Frontal cortex (tissue), 4 donors: ENCODE measurements around the gene UFSP1. TPM values are rescaled to one million over a fixed set of nuclear protein-coding genes. Genes with fewer than 3 reads are reported as not detected.

ENCODE experiments used
- DNase-seq, 2 donors: peaks; one replicate each; pipeline ENCODE4 v3.0.0; 2012; ENCODE audit warnings: low spot score in 2 of 2
- FAIRE-seq: peaks from 2 replicates; lab custom pipeline; 2012; peaks lifted over from hg19 to GRCh38; lab: Jason Lieb, UNC
- total RNA-seq: library from RNA; depleted of rRNA; stranded (reverse); fragments of >200 nt; gene quantifications from one replicate; pipeline ENCODE4 v1.2.3, GENCODE V29; 2014
- donor health status: control.
- donor health status: control.
- donor health status: control.

UFSP1 gene
- total RNA-seq, 1 donor from 2014 or later, result 3.7 TPM

DNA sequence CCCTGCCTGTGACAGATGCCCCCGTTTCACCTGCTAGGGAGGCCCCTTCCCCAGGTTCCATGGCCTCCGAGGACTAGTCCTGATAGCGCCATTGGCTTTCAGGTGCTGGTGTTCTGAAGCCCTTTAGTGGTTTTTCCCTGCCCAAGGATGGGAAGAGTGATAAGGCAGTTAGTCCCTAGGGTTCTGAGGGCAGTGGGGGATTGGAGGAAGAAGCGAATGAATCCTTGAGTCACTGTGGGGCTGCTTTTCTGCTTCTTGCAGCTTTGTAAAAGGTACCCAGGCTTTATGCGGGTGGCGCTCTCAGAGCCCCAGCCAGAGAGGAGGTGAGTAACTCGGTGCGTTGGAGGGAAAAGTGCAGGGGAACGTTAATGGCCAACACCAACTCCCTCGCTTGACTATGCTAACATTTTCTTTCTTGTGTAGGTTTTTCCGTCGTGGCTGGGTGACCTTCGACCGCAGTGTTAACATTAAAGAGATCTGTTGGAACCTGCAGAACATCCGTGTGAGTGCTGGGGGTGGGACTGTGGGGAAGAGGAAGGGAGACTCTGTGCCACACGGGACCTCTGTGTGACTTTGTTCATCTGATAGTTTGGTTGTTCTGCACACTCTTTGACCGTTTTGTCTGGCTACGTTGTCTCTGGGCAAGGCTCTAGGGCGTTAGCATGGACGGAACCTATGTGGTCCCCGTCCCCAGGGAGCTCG lies 3.9 kb downstream of the UFSP1 start:
- no peak for DNase-seq
- no peak for FAIRE-seq

DNA sequence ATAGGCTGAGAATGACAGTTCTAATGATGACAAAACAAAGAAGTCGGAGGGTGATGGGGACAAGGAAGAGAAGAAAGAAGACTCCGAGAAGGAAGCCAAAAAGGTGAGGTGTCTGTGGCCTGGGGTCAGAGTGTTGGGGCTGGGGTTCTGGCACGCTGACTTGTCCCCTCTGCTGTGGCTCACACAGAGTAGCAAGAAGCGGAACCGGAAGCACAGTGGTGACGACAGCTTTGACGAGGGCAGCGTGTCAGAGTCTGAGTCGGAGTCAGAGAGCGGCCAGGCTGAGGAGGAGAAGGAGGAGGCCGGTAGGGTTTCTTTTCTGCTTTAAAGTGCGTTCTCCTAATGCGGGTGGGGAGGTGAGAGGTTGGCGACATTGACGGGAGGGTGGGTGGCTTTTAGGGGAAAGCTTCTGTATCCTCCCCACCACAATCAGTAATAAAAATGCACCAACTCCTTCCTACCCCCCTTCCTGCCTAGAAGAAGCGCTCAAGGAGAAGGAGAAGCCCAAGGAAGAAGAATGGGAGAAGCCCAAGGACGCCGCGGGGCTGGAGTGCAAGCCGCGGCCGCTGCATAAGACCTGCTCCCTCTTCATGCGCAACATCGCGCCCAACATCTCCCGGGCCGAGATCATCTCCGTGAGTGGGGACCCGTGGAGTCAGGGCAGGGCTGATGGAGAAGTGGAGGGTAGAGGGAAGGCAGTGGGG lies 4.6 kb downstream of the UFSP1 start:
- FAIRE-seq (no peak), DNase-seq (no peak)

DNA sequence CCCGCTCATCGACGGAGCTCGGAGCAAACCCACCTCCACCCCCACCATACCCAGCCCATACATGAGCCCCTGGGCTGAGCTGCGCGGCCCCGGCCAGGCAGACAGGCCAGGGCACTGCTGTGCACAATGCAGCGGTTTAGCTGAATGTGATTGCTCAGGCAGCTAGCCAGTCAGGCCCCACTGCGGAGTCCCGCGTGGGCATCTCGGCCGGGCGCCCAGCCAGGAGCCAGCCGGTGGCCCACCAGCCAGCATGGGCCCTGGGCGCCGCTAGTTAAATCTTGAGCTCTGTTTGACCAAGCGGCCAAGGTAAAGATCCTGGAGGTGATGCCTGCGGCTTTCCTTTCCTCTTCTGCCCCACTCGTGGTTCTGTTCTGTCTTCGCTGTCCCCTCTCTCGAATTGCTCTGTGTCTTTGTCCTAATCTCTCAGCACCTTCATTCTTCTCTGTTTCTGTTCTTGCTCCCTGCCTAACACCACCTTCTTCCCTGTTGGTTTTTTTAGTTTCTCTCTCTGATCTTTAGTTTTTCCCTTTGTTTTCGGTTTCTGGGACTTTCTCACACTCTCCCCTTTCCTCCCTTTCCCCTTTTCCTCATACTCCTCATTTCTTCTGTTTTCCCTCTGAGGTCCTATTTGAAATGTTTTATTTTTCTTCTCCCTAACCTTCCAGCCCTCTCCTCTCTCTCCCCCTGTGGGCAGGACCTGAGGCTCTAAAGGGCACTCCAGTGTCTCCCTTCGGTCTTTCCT lies 6.6 kb downstream of the UFSP1 start:
- DNase-seq, result no peak
- no peak for FAIRE-seq

DNA sequence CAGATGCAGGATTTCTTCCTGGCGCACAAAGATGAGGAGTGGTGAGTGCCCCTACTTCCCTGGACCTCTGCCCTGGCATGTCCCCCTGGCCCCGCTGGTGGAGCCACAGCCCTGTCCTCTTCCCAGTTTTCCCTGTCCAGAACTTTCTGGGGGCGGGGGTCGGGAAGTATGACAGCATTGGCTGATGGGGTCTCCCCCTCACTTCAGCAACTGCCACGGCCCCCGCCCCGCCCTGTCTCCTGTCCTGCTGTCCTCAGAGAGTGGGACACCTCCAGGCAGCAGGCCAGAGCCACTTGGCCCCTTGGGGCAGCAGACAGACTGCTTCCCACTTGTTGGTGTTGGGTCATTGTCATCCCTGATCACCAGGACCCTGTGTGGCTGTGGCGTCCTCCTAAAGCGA lies 7.3 kb downstream of the UFSP1 start:
- FAIRE-seq (no peak), DNase-seq (no peak)

DNA sequence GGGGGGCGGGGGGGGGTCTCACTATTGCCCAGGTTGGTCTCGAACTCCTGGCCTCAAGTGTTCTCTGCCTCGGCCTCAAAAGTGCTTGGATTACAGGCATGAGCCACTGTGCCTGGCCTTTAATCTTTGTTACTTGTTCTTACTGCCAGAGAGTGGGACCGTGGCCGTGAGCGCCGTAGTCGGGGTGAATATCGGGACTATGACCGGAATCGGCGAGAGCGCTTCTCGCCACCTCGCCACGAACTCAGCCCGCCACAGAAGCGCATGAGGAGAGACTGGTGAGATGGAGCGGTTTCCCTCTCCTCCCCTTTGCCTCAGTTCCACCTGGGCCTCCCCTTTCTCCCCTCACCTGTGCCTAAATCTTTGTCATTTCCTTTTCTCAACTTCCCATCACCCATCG lies 8.4 kb downstream of the UFSP1 start:
- DNase-seq, result no peak
- FAIRE-seq, result no peak

DNA sequence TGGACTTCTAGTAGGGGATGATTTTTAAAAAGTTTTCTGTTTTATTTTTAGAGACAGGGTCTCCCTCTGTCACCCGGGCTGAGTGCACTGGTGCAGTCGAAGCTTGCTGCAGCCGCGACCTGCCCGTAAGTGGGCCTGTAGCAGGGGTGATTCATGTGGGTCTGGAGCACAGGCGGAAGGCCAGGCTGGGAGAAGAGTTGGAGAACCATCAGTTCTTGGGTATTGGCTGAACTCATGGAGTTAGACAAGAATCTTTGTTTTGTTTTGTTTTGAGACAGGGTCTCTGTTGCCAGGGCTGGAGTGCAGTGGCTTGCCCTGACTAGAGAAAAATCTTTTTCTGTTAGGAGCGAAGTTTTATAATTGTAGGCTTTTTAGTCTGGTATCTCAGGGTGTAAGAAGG lies 8.9 kb downstream of the UFSP1 start:
- DNase-seq (no peak), FAIRE-seq (no peak)

DNA sequence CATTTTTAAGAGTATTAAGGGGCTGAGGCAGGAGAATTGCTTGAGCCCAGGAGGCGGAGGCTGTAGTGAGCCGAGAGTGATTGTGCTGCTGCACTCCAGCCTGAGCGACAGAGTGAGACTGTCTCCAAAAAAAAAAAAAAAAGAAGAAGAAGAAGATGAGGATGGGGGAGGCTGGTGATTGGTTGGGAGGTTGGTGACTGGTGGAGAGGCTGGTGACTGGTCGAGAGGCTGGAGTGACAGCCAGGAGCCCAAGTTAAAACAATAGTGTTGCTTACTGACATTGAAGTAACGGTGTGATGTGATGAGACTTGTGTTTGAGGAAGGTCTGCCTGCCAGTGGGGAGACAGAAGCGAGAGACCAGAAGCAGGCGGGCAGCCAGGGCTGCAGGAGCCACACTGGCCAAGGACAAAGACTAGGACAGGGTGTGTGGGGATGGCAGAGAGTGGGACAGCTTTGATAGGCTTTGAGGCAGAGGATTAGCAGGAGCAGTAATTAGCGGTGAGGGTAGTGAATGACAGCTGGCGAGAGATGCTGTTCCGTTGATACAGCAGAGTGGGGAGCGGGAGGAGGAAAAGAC lies 9.7 kb downstream of the UFSP1 start:
- DNase-seq, result peak; percentile 56 to 66
- FAIRE-seq, result no peak

DNA sequence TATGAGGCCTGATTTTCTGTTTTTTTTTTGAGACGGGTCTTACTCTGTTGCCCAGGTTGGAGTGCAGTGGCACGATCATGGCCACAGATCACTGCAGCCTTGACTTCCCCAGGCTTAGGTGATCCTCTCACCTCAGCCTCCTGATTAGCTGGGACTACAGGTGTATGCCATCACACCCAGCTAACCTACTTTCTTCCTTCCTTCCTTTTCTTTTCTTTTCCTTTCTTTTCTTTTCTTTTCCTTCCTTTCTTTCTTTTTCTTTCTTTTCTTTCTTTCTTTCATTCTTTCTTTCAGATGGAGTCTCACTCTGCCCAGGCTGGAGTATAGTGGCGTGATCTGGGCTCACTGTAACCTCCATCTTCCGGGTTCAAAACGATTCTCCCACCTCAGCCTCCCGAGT lies 10.8 kb downstream of the UFSP1 start:
- DNase-seq (no peak), FAIRE-seq (no peak)

DNA sequence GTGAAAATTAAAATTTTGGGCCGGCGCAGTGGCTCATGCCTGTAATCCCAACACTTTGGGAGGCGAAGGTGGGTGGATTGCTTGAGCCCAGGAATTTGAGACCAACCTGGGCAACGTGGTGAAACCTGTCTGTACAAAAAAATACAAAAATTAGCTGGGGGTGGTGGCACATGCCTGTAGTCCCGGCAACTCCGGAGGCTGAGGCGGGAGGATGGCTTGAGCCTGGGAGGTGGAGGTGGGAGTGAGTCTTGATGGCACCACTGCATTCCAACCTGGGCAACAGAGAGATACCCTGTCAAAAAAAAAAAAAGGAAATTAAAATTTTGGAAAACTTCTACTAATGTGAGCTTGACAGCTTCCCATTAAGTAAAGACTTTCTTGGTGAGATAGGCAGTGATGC lies 11.5 kb downstream of the UFSP1 start:
- DNase-seq (no peak), FAIRE-seq (no peak)

DNA sequence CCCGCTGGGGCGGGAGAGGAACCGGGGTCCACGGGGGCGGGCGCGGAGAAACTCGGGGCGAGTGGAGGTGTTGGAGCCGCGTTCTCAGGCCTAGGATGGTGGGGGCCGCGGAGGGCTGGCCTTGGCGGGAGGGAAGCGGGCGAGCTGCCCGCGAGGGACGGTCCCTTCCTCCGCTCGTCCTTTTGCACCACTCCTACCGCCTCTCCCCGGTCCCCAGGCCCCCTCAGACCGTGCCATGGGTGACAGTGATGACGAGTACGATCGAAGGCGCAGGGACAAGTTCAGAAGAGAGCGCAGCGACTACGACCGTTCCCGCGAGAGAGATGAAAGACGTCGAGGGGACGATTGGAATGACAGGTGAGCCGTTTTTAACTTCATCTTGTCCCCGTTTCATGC lies 14.2 kb downstream of the UFSP1 start:
- DNase-seq (no peak), FAIRE-seq (no peak)

DNA sequence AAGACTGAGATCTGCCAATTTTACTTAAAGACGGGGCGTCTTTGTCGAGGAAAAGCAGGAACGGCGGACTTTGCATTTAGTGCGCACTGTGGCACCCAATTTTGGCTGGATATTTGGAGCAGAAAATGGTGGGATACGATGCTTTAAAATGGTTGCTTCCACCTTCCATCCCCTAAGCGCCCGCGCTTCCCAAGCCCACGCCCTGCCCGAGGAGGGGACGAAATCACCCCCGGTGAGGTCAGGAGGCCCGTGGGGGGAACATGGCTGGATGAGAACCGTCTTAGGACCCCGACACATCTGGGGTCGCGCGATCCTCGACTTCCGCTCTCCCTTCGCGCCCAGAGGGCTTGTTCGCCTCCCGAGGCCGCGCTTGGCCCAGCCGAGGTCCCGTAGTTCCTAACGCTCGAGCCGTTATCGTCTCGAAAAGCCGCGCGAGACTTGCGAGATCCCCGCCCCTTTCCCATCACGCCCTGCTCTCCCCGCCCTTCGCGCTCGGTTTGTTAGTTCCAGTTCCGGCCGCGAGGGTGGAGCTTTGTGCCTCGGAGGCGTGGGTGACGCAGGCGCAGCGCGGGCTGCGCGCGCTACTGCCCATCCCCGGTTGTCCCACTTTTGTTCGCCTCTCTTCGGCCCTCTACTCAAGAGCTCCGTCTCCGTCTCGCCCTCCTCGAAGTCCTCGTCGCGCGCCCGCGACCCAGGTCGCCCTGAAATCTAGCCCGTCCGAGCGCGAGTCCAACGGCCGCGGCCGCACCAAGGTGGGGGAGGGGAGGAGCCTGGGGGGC lies 14.7 kb downstream of the UFSP1 start, which contains the start of gene SRRT:
Gene SRRT, plus strand, starts transcription at position 527 of the 779 bp plus-strand sequence. CDS start 488 bp downstream, outside the sequence.
- peak; percentile 99 to 100 for DNase-seq

DNA sequence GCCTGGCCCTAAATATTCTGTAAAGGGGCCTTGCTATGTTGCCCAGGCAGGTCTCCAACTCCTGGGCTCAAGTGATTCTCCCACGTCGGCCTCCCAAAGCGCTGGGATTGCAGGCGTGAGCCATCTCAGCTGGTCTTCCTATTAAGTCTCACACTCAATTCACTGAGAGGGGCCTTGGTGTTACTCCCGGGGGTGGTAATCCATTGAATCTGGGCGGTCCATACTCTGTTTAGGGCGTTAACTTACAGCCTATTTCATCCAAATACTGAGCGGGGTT lies 15.3 kb downstream of the UFSP1 start:
- FAIRE-seq (no peak), DNase-seq (no peak)

More for the DNA sequence above, 14.7 kb downstream of the UFSP1 start, which contains the start of gene SRRT:
- FAIRE-seq, result no peak

DNA sequence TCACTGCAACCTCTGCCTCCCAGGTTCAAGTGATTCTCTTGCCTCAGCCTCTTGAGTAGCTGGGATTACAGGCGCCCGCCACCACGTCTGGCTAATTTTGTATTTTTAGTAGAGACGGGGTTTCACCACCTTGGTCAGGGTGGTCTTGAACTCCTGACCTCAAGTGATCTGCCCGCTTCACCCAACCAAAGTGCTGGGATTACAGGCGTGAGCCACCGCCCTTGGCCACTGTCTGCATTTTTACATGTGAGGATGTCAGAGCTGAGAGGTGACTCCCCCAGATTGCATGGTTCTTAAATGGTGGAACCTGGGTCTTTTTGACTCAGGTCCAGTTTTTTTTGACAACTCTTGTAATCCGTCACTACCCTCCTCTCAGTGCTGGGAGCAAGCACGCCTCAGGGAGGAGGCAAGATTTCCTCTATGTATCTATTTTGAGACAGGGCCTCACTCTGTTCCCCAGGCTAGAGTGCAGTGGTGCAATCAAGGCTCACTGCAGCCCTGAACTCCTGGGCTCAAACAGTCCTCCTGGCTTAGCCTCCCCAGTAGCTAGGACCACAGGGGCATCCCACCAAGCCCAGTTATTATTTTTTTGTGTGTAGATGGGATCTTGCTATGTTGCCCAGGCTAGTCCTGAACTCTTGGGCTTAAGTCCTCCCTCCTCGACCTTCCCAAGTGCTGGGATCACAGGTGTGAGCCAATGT lies 15.8 kb downstream of the UFSP1 start:
- no peak for DNase-seq
- no peak for FAIRE-seq

DNA sequence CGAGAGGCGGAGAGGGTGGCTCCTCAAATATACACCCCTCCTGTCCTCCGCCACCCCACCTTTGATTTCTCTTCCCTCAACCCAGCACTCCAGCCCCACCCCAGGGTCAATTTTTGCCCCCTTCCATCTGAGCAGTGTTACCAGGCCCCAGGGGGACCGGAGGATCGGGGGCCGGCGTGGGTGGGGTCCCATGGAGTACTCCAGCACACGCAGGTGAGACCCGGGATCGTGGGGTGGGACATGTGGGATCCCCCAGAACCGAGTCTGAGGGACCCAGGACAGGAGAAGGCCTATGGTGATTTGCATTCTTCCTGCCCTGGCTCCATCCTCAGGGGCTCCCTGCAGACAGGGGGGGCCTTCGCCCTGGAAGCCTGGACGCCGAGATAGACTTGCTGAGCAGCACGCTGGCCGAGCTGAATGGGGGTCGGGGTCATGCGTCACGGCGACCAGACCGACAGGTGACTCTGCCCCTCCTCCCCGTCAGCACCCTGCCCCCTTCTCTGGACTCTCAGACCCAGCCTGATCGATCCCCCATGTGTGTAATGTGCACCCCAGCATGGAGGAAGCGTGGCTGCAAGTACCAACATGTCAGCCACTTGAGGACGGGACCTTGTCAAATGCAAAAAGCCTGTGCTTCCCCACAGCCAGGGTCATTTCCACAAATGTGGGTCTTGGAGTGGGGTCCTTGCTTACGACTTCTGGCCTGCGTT lies 21.6 kb downstream of the UFSP1 start:
- no peak for DNase-seq
- no peak for FAIRE-seq

DNA sequence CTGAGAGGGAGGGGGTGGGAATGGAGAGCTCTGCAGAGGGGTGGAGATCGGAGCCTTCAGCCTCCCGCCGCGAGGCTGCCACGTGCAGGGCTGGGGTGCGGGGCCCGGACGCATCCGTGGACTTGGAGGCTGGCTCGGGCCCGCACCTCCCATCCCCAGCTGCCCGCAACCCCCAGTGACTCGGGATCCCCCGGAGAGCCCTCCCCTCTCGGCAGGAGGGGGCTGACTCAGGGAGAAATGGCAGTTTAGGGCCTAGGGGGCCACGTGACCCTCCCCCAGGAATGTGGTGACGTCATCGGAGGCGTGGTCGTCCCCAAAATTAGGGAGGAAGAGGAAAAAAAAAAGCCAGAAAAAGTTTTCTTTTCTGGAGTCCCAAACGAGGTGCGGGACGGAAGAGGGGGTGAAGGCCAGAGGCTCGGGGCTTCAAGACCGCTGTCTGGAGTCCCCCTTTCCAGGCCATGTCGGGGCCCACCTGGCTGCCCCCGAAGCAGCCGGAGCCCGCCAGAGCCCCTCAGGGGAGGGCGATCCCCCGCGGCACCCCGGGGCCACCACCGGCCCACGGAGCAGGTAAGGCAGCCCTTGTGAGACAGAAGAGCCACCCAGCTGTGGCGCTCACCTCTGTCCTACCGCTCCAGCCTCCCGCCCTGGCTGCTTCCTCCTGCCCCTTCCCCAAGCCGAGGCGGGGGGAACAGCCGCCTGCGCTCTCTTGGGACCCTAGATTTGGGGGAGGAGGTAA lies 22.3 kb downstream of the UFSP1 start, which contains the start of gene TRIP6:
Gene TRIP6, plus strand, starts transcription at position 348 of the 736 bp plus-strand sequence. Its CDS starts 111 bp downstream, at position 459.
- DNase-seq, result peak; percentile 89 to 98
- FAIRE-seq, result no peak

DNA sequence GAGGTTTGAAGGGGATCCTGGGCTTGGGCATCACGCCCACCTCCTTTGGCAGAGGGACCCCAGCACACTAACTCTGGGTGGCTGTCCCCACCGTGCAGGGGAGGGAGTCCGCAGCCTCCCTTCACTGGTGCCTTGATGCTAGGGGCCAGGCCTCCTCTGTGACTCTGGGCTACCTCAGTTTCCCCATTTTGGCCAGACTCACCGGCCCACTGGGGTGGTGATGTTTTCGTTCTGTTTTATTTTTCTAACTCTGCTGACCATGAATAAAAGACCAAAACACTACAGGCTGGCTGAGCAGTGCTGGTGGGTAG lies 22.8 kb downstream of the UFSP1 start:
- FAIRE-seq (no peak), DNase-seq (peak in 1 of 2 donors; percentile 39)

DNA sequence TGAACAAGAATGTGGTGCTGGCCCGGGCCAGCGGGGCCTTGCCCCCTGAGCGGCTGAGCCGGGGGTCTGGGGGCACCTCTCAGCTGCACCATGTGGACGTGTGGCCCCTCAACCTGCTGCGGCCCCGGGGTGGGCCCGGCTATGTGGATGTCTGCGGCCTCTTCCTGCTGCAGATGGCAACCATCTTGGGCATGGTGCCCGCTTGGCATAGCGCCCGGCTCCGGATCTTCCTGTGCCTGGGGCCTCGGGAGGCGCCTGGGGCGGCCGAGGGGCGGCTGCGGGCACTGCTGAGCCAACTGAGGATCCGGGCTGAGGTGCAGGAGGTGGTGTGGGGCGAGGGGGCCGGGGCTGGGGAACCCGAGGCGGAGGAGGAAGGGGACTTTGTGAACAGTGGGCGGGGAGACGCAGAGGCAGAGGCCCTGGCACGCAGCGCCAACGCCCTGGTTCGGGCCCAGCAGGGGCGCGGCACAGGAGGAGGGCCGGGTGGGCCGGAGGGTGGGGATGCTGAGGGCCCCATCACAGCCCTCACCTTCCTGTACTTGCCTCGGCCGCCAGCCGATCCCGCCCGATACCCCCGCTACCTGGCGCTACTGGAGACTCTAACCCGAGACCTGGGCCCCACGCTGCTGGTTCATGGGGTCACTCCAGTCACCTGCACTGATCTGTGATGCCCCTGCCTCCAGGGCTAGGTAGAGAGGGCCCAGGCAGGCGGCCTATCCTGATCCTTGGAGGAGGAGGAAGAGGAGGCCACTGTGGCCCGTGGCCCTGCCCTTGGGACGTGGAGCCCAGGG lies 23.4 kb downstream of the UFSP1 start:
- FAIRE-seq (no peak), DNase-seq (peak; percentile 75 to 76)
